H7 (cell line): ENCODE measurements around the gene NQO2. TPM values are rescaled to one million over a fixed set of nuclear protein-coding genes. Genes with fewer than 3 reads are reported as not detected.

ENCODE experiments used
- DNase-seq: peaks from one replicate; pipeline ENCODE4 v3.0.0; 2012
- H3K27me3 ChIP-seq: 2 replicates; pipeline ENCODE4 v1.6.0; 2011; ENCODE audit warnings: mild to moderate bottlenecking, low read length; ENCODE audit not compliant: control insufficient read depth, insufficient read depth
- H3K36me3 ChIP-seq: replicated peaks from 2 replicates; pipeline ENCODE4 v1.5.1; 2011; ENCODE audit warnings: low read length; ENCODE audit not compliant: control insufficient read depth, insufficient read depth
- H3K4me3 ChIP-seq: 2 replicates; pipeline ENCODE4 v1.5.1; 2011; ENCODE audit warnings: low read depth, mild to moderate bottlenecking, control low read depth, low read length, moderate library complexity; ENCODE audit not compliant: insufficient read depth
- total RNA-seq: library from RNA; depleted of rRNA; stranded (reverse); fragments of >200 nt; shearing (Covaris generic); gene quantifications from 2 replicates; pipeline ENCODE4 v1.2.3, GENCODE V29; 2014

Gene NQO2
- total RNA-seq, 1 experiment from 2014 or later, result 76.0 TPM

DNA sequence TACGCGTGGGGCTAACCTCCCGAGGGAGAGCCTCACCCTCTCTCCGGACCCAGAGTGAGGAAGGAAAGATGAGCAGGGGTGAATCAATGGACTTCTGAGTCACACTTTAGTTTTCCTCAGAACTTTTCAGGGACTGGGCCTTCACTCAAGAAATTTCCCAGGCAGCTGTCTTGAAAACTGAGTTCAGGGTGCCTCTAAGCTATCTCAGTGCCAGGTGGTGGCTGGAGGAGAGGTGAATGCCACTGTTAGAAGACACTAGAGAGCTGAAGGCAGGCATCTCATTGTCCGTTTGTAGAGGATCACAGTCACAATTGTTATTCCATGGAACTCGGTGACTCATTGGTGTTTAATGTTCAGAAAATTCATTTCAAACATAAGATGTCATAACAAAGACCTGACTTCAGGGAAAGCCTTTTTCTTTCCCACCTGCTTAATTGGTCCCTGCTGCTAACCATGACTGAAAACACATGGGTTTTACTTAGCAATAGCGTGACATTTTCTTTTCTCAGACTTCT, 23.1 kb upstream of the NQO2 start:
- H3K36me3 ChIP-seq, result no peaks in the 10 kb centered on the region
- no peaks in the 10 kb centered on the region for H3K27me3 ChIP-seq
- no peak overlapping the region for H3K4me3 ChIP-seq
- no peak for DNase-seq

DNA sequence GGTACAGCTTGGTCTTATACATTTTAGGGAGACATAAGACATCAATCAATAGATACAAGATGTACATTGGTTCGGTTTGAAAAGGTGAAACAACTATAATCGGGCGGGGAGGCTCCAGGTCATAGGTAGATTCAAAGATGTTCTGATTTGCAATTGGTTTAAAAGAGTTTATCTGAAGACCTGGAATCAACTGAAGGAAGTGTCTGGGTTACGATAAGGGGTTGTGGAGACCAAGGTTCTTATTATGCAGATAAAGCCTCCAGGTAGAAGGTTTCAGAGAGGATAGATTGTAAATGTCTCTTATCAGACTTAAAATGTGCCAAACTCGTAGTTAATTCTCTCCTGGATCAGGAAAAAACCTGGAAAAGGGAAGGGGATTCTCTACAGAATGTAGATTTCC, 22.4 kb upstream of the NQO2 start:
- no peak for DNase-seq
- H3K4me3 ChIP-seq, result no peak overlapping the region
- no peaks in the 10 kb centered on the region for H3K27me3 ChIP-seq
- no peaks in the 10 kb centered on the region for H3K36me3 ChIP-seq

DNA sequence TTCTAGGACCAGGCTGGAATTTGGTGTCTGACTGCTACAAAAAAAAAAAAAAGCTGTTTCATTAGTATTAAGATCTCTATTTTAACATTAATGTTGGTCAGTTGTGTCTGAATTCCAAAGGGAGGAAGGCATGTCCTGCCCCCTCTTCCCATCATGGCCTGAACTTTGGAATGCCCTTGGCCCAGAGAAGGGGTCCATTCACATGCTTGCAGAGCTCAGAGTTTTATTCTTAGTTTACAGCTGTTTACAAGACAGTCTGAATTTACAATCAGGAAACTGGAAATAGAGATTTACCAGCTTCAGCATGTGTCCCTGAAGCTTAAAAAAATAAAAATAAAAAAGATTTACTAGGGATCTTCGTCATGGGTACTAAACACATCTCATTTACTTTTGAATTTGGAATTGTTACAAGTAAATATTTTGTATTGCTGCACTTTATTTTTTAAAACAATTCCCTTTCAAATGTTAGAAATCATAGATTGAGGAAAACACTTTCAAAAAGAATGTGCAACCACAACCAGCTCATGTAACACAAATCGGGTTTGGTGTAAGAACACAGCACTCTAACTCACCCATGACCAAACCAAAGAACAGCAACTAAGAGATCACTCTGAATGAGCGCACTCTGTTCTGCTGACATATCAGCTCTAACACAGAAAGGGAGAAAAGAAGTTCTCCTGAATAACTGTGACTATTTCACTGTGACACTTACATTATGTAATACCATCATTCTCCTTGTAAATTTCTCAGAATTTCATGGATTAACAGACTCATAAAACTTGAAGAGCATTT, 21.7 kb upstream of the NQO2 start:
- Histone ChIP-seq H3K36me3 (no peaks in the 10 kb centered on the region), H3K4me3 (no peak overlapping the region), H3K27me3 (no peaks in the 10 kb centered on the region)
- no peak for DNase-seq

DNA sequence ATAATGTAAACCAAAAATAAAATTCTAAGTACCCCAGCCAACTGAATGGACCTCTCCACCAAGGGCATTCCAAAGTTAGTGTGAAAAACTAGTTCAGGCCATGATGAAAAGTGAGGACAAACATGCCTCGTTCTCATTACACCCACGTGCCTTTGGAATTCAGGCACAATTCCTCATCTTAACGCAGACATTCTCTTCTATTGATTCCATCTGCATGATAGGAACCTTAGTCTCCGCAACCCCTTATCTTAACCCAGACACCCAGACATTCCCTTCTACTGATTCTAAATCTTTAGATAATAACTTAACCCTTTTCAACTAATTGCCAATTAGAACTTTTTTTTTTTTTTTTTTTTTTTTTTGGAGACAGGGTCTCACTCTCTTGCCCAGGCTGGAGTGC, 20.8 kb upstream of the NQO2 start:
- Histone ChIP-seq H3K27me3 (no peaks in the 10 kb centered on the region), H3K4me3 (no peak overlapping the region), H3K36me3 (no peaks in the 10 kb centered on the region)
- DNase-seq, result no peak

DNA sequence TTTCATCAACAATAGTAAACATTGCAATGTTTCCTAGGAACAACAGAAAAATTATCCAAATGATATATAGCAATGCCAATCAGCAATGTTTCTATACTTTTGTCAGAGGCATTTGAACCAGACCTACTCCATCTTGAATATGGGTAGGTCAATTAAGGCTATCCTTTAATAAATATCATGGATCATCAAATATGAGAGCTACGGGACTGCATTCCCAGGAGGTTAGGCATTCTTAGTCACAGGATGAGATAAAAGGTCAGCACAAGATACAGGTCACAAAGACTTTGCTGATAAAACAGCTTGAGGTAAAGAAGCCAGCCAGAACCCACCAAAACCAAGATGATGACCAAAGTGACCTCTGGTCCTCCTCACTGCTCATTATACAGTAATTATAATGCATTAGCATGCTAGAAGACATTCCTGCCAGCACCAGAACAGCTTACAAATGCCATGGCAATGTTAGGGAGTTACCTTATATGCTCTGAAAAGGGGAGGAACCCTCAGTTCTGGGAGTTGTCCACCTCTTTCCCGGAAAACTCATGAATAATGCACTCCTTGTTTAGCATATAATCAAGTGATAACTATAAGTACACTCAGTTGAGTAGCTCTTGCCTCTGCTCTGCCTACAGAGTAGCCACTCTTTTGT, 19.8 kb upstream of the NQO2 start:
- H3K36me3 ChIP-seq, result no peaks in the 10 kb centered on the region
- no peak for DNase-seq
- H3K27me3 ChIP-seq, result no peaks in the 10 kb centered on the region
- no peak overlapping the region for H3K4me3 ChIP-seq

DNA sequence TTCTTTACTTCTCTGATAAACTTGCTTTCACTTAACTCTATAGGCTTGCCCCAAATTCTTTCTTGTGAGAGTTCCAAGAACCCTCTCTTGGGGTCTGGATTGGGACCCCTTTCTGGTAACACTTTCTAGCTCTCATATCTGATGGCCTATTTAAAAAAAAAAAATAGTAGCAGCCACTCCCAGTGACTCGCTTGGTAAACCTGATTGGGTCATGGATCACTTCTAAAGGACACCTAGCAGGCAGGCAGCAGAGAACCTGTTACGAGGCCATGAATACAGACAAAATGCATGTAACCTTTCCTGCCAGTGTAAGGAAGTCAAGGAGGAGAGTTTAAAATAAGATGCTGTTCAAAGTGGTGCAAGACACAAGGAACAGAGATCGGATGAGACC, 19.2 kb upstream of the NQO2 start:
- no peak for DNase-seq
- Histone ChIP-seq H3K36me3 (no peaks in the 10 kb centered on the region), H3K27me3 (no peaks in the 10 kb centered on the region), H3K4me3 (no peak overlapping the region)

DNA sequence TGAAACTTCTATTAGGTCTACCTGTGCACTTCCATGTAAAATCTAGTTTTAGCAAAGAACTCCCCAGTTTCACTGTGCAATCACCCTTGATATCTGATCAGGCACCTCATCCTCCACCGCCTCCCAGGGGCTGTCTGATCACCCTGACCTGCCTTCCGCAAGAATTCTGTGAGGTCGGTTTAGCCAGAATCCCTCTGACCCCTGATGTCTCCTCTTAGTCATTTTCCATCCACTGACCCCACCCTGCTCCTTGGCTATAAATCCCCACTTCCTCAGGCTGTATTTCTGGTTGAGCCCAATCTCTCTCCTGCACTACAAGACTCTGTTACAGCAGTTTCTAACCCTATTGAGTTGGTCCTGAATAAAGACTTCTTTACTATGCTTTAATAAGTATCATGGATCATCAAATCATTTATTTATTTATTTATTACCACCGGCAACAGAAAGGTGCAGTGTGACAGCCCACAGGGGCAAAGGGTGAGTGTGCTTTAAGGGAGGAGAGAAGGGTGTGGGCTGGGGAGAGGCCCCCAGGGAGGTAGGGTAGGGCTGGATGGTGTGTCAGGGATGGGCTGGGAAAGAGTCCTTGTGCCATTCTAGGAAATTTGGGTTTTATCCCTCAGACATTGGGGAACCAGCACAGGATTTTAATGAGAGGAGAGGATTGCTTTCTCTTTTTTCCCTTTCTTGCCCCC, 17.1 kb upstream of the NQO2 start:
- DNase-seq, result no peak
- Histone ChIP-seq H3K36me3 (no peaks in the 10 kb centered on the region), H3K27me3 (no peaks in the 10 kb centered on the region), H3K4me3 (no peak overlapping the region)

DNA sequence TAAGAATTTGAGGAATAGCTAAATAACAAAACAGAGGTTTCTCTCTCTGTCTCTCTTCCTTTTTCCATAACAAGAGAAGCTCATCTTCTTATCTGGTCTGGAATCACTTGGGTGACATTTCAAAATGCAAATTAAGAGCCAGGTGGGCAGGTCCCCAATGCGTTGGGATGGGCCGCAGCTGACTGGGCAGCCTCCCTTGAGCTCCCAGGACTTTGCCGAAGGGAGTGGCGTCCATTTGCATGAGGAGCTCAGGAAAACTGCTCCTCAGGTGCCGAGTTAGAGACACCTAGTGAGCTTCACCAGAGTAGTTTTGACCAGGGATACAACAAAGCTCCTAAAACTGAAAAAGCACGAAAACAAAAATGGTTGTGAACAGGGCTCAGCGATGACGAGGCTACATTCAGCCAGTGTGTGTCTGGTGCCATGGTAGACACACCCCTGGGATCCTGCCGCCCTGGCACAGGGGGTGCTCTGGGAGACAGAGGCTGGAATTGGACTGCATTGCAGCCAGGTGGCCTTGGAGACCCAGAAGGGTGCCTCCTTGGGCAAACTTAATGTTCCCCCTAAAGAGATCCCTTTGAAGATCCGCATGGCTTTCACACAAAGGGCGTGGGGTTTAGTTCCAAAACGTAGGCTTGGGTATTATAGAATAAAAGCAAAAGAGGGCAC, 14.8 kb upstream of the NQO2 start:
- H3K36me3 ChIP-seq, result no peaks in the 10 kb centered on the region
- no peak for DNase-seq

DNA sequence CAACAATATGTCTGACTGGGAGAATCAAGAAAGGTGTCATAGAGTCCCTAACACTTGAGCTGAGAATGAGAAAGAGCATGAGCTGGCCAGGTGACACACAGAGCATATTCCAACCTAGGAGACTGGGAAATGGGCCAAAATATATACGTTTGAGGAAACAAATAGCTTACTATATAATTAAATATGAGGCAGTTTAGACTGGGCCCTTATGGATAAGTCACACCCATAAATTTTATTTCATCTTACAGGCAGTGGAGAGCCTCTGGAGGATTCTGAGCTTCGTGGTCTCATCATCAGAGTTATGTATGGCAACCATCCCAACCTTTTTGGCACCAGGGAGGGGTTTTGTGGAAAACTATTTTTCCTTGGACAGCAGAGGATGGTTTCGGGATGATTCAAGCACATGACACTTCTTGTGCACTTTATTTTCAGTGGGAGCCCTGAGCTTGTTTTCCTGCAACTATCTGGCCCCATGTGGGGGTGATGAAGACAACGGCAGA, 12.9 kb upstream of the NQO2 start:
- Histone ChIP-seq H3K36me3 (no peaks in the 10 kb centered on the region), H3K4me3 (no peak overlapping the region), H3K27me3 (no peaks in the 10 kb centered on the region)
- no peak for DNase-seq

More for the DNA sequence above, 14.8 kb upstream of the NQO2 start:
- H3K4me3 ChIP-seq, result no peak overlapping the region
- H3K27me3 ChIP-seq, result no peaks in the 10 kb centered on the region

DNA sequence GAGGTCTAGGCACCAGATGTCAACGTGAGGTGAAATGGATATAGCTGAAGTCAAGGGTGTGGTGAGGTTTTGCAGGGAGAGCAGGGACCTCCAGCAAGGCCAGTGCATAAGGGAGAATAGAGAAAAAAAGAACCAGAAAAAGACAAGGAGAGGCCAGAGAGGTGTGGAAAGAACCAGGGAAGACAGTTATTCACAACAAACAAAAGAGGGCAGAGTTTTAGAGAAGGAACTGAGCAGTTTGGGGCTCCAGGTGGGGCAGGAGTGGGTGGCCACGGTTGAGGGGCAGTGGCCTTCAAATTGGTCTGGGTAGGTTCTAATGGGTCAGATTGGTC, 11.6 kb upstream of the NQO2 start:
- Histone ChIP-seq H3K4me3 (peak overlapping the region; percentile 81), H3K27me3 (no peaks in the 10 kb centered on the region), H3K36me3 (no peaks in the 10 kb centered on the region)
- no peak for DNase-seq

DNA sequence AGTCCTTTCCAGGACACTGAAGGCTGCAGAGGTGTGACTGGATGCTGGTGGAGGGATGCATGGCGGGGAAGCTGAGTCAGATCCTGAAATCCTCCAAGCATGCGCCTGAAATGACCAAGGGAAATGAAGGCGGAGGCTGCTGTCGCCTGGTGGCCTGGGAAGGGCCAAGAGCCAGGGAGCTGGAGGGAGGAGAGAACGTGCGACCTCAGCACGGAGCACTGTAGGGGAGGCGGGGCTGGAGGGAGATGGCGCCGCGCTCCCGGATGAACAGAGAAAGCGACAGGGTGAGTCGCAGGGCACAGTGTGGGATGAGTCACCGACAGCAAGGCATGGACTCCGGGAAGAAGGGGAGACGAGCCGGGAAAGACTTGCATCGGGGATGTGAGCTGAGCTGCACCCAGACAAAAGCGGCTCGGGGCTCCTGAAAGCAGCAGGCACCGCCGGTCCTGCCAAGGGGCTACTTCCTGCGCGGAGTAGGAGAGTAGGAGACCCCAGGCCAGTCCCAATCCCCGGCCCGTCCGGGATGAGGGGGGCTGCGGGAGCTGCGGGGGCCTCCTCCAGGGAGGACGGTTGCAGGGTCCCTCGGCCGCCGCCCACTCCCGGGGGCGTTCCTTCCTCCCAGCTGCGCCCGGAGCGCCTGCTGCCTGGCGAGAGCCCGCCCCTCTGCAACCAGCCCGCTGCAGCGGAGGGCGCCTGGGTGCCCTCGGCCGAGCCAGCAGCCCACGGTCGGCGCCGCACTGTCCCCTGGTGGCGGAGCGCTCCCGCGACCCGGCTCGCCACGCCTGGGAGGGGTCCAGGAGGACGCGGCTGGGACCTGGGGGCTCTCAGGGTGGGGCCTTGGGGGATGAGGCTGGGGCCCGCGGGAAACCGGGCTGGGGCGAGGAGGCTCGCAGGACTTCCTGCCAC, 11.0 kb upstream of the NQO2 start:
- Histone ChIP-seq H3K4me3 (peak overlapping the region; percentile 81), H3K27me3 (no peaks in the 10 kb centered on the region), H3K36me3 (no peaks in the 10 kb centered on the region)
- DNase-seq, result peak; percentile 93

DNA sequence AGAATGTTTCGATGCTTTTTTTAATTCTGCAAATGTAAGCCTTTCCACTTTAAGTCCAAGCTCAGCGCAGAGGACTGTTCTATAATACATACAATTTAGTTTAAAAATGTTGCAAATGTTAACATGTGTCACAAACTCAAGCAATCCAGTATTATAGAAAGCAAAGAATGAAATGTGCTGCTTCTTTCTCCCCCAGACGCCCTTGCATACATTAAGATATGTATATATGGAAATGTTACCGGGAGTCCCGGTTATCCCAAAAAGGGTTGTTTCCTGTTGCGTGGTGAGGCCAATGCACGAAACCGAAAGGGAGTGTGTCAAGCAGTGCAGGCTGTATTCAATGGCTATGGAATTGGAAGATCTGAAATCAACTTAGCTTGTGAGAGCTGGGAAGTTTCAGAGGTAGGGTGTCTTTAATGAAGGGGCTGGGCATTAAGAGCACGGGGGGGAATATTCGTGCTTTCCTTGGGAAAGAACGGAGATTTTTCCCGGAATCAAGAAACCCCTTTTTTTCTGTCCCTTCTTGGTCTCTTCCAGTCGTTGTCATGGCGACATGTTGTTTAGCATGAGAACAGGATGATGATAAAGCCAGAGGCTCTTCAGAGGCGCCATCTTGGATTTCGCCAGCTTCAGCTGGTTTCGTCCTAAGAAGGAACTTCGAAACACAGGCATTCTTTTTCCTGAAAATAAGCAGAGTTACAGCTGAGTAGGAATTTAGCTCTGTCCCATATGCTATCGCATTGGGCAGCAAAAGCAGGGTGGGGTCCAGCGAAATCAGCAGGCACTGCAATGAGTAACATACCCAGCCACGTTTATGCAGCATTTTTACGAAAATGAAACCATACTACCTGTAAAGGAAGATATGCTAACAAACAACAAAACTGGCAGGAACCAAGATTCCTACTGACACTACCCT, 10.1 kb upstream of the NQO2 start:
- Histone ChIP-seq H3K36me3 (no peaks in the 10 kb centered on the region), H3K27me3 (no peaks in the 10 kb centered on the region), H3K4me3 (peak overlapping the region; percentile 81)
- peak; percentile 77 for DNase-seq
